Measurements from ENCODE around the gene AJM1. TPM values are rescaled to one million over a fixed set of nuclear protein-coding genes. Genes with fewer than 3 reads are reported as not detected.

Gene AJM1
- polyA plus RNA-seq, 1 donor from 2014 or later, result 1.5 TPM

DNA sequence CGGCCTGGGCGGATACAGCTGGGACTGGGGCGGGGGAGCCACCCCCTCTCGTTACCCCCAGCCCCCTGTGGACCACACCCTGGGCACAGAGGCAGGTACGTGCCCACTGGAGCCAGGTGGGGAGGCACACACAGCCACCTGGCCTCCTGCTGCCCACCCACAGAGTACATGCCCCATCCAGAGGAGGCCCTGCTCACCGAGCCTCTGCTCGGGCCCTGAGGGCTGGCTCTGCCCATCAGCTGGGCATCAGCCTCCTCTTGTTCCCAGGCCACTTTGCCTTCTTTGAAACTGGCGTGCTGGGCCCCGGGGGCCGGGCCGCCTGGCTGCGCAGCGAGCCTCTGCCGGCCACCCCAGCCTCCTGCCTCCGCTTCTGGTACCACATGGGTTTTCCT lies 16.2 kb downstream of the AJM1 start:
- H2AFZ ChIP-seq (ENCODE audit: low read depth, low read length), result no peak overlapping the region
- H3K9me3 ChIP-seq (ENCODE audit: low read length), result no peaks in the 10 kb centered on the region
- H3K27me3 ChIP-seq (ENCODE audit: insufficient read depth, low read depth, low read length), result no peaks in the 10 kb centered on the region
- H4K20me1 ChIP-seq (ENCODE audit: insufficient read depth), result no peaks in the 10 kb centered on the region
- no peaks in the 10 kb centered on the region for H3F3A ChIP-seq (ENCODE audit: insufficient read depth, low read length, poor library complexity, severe bottlenecking)
- H3K9ac ChIP-seq (ENCODE audit: low read length), result no peak overlapping the region
- H3K9me2 ChIP-seq (ENCODE audit: insufficient read depth, low read length), result no peaks in the 10 kb centered on the region
- H3K4me3 ChIP-seq (ENCODE audit: low read length), result no peak overlapping the region
- H3K36me3 ChIP-seq (ENCODE audit: insufficient read depth, low read length), result no peaks in the 10 kb centered on the region
- no peak overlapping the region for H3K4me2 ChIP-seq (ENCODE audit: low read length)
- H3K79me2 ChIP-seq (replicated peaks; ENCODE audit: insufficient read depth, low read length), result no peaks in the 10 kb centered on the region
- H3K27ac ChIP-seq (ENCODE audit: low read length), result no peak overlapping the region
- no peak for TF ChIP-seq EP300 (conservative IDR thresholded peaks at IDR 0.05; ENCODE audit: poor library complexity, severe bottlenecking)
- TF ChIP-seq, protein P1, sequence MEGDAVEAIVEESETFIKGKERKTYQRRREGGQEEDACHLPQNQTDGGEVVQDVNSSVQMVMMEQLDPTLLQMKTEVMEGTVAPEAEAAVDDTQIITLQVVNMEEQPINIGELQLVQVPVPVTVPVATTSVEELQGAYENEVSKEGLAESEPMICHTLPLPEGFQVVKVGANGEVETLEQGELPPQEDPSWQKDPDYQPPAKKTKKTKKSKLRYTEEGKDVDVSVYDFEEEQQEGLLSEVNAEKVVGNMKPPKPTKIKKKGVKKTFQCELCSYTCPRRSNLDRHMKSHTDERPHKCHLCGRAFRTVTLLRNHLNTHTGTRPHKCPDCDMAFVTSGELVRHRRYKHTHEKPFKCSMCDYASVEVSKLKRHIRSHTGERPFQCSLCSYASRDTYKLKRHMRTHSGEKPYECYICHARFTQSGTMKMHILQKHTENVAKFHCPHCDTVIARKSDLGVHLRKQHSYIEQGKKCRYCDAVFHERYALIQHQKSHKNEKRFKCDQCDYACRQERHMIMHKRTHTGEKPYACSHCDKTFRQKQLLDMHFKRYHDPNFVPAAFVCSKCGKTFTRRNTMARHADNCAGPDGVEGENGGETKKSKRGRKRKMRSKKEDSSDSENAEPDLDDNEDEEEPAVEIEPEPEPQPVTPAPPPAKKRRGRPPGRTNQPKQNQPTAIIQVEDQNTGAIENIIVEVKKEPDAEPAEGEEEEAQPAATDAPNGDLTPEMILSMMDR (IDR thresholded peaks at IDR 0.05; ENCODE audit: poor library complexity, severe bottlenecking), result no peak

DNA sequence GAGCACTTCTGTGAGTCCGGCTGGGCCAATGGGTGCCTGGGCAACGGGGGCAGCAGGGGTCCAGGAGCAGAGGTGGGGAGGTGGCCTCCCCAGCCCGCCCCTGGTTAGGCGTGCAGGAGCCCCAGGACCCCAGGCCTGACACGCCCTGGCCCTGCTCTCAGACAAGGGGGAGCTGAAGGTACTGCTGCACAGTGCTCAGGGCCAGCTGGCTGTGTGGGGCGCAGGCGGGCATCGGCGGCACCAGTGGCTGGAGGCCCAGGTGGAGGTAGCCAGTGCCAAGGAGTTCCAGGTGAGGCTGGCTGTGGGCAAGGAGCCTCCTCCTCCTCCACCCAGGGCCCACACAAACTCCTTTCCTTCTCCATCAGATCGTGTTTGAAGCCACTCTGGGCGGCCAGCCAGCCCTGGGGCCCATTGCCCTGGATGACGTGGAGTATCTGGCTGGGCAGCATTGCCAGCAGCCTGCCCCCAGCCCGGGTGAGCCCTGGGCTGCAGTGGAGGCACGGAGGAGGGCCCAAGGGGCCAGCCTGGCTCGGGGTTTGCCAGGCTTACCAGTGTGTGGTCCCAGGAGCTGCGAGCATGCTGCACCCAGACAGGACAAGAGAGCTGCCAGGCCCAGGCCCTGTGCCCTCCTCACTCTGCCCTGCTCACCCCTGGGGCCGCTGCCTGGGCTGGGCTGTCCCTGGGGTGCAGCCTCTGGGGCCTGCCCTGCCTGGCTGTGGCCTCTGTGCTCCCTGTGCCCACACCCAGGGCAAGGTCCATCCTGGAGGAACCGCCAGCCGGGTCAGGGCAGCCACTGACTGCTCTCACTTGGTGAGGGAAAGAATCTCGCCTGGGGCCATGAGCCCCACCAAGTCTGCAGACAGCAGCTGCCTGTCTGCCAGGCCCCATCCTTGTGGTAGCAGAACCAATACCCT lies 16.8 kb downstream of the AJM1 start:
- no peaks in the 10 kb centered on the region for H3K27me3 ChIP-seq (ENCODE audit: insufficient read depth, low read depth, low read length)
- H3K4me2 ChIP-seq (ENCODE audit: low read length), result no peak overlapping the region
- no peak overlapping the region for H3K9ac ChIP-seq (ENCODE audit: low read length)
- no peaks in the 10 kb centered on the region for H3K9me2 ChIP-seq (ENCODE audit: insufficient read depth, low read length)
- H3F3A ChIP-seq (ENCODE audit: insufficient read depth, low read length, poor library complexity, severe bottlenecking), result no peaks in the 10 kb centered on the region
- H3K9me3 ChIP-seq (ENCODE audit: low read length), result no peaks in the 10 kb centered on the region
- no peaks in the 10 kb centered on the region for H4K20me1 ChIP-seq (ENCODE audit: insufficient read depth)
- TF ChIP-seq POLR2AphosphoS5 (IDR thresholded peaks at IDR 0.05) (no peak), RAD21 (conservative IDR thresholded peaks at IDR 0.05) (no peak), MXI1 (conservative IDR thresholded peaks at IDR 0.05; ENCODE audit: poor library complexity, severe bottlenecking) (no peak), SMC3 (conservative IDR thresholded peaks at IDR 0.05; ENCODE audit: poor library complexity) (no peak), EP300 (conservative IDR thresholded peaks at IDR 0.05; ENCODE audit: poor library complexity, severe bottlenecking) (no peak), TAF1 (IDR thresholded peaks at IDR 0.05; ENCODE audit: low read depth) (no peak), EZH2 (IDR thresholded peaks at IDR 0.05; ENCODE audit: borderline replicate concordance, insufficient read depth, low read length, poor library complexity, severe bottlenecking) (no peak)
- TF ChIP-seq, protein P2, sequence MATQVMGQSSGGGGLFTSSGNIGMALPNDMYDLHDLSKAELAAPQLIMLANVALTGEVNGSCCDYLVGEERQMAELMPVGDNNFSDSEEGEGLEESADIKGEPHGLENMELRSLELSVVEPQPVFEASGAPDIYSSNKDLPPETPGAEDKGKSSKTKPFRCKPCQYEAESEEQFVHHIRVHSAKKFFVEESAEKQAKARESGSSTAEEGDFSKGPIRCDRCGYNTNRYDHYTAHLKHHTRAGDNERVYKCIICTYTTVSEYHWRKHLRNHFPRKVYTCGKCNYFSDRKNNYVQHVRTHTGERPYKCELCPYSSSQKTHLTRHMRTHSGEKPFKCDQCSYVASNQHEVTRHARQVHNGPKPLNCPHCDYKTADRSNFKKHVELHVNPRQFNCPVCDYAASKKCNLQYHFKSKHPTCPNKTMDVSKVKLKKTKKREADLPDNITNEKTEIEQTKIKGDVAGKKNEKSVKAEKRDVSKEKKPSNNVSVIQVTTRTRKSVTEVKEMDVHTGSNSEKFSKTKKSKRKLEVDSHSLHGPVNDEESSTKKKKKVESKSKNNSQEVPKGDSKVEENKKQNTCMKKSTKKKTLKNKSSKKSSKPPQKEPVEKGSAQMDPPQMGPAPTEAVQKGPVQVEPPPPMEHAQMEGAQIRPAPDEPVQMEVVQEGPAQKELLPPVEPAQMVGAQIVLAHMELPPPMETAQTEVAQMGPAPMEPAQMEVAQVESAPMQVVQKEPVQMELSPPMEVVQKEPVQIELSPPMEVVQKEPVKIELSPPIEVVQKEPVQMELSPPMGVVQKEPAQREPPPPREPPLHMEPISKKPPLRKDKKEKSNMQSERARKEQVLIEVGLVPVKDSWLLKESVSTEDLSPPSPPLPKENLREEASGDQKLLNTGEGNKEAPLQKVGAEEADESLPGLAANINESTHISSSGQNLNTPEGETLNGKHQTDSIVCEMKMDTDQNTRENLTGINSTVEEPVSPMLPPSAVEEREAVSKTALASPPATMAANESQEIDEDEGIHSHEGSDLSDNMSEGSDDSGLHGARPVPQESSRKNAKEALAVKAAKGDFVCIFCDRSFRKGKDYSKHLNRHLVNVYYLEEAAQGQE (IDR thresholded peaks at IDR 0.05; ENCODE audit: borderline replicate concordance), result no peak
- TF ChIP-seq, protein P1 (IDR thresholded peaks at IDR 0.05; ENCODE audit: poor library complexity, severe bottlenecking), result no peak
- no peak overlapping the region for H3K27ac ChIP-seq (ENCODE audit: low read length)
- peaks cover 6% of the 10 kb centered on the region for H3K79me2 ChIP-seq (replicated peaks; ENCODE audit: insufficient read depth, low read length)
- no peak overlapping the region for H3K4me3 ChIP-seq (ENCODE audit: low read length)
- no peaks in the 10 kb centered on the region for H3K36me3 ChIP-seq (ENCODE audit: insufficient read depth, low read length)
- H2AFZ ChIP-seq (ENCODE audit: low read depth, low read length), result no peak overlapping the region
